Middle frontal gyrus (tissue), 1 donor: ENCODE results near the gene ZNF132.
"Not testable (repeated sequence)": the region's sequence is repeated elsewhere in the genome, so short reads cannot be mapped to it uniquely, and the experiment has no call there.

Experiments used
- DNase-seq: peaks from one replicate; pipeline ENCODE4 v3.0.0-alpha.2; 2015; ENCODE audit warnings: low spot score; ENCODE audit errors: extremely low spot score

Gene ZNF132

DNA sequence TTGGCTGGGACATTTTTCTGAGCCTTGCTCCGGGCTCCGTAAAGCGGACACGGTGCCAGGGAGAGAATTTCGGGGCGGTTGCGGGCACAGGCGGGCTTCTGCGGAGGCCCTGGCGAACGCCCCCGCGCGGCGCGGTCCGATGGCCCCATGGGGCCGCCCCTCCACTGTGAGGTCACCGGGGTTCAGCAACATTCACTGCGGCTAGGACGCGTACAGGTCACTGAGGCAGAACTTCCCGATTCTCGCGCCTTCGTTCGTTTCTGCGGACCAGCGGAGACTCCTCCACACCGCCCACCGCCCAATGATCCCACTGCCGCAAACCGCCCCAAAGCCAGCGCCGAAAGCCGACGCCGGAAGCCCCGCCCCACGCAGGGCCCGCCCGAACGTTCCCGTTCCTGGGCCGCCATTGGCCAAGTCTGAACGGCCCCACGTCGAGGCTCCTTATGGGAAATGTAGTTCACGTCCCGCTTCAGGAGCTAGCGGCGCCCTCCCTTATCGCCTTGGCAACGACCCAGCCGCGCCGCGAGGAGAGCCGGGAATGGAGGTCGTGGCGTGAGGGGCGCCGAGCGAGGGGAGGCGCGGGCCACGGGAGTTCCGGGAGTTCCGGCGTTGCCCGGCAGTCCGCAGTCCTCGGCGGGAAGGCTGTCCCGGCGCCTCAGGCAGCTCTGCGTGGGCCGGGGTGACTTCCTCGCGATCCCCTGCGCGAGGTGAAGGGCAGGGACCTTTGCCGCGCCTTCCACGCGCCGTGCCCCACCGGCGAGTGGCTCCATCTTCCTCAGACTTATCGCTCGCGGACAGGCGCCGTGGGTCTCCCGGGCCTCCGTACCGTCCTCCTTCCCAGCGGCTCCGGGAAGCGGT lies 31.6 kb downstream of the ZNF132 start, which contains the start of gene ZNF584:
ZNF584 (plus strand) TSS at position 498 of the 858 bp plus-strand sequence. CDS start 499 bp downstream, outside the sequence.
- DNase-seq: peak; percentile 95

- no peak for DNase-seq
Observed at GRCh38 chr19:58407658-58408151, 32.2 kb downstream of the ZNF132 start.

DNA sequence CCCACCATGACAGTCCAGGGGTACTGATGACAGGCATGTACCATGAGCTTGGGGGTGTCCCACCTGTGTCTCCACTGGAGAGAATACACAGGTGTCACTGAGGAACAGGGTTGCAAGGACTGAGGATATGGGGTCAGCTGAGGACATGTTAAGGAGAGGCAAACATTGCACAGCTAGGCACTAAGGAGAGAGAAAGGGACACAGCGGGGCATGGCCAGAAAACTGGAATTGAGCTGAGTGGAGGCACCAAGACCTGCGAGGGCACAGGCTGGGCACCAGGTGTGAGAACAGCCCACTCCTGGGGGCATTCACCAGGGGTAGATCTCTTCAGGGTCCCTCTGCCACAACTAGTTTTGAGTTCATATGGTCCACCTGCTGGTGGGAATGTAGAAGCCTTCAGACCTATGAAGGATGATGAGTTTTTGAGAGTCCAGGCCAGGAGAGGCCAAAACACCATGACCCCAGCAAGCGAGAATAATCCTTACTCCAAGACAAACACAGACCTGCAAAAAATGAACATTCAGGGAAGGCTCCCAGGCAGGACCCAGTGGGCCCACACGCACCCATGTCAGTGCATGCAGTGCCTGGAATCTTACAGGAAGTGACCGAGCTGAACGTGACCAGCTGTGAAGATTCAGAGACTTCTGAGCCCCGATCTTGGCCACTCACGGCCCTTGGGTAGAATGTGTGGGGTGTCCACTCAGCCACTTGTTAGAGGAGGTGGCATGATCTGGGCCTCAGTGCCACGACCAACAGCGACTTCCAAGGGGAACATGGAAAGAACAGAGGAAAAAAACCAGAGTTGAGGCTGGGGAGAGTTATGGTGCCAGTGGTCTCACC lies 32.9 kb downstream of the ZNF132 start:
- no peak for DNase-seq

DNA sequence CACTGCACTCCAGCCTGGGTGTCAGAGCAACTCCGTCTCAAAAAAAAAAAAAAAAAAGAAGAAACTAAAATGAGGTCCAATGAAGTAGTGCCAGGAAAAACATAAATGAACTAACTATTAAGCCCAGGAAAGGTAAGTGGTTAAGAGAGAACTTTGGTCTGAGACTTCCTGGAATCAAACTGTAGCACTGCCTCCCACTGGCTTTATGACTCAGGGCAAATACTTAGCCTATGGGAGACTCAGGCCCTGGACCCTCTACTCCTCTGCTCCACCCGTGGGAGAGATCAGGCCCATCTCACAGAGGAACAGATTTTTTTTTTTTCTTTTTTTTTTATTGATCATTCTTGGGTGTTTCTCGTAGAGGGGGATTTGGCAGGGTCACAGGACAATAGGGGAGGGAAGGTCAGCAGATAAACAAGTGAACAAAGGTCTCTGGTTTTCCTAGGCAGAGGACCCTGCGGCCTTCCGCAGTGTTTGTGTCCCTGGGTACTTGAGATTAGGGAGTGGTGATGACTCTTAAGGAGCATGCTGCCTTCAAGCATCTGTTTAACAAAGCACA lies 36.0 kb downstream of the ZNF132 start:
- not testable (repeated sequence) for DNase-seq

DNA sequence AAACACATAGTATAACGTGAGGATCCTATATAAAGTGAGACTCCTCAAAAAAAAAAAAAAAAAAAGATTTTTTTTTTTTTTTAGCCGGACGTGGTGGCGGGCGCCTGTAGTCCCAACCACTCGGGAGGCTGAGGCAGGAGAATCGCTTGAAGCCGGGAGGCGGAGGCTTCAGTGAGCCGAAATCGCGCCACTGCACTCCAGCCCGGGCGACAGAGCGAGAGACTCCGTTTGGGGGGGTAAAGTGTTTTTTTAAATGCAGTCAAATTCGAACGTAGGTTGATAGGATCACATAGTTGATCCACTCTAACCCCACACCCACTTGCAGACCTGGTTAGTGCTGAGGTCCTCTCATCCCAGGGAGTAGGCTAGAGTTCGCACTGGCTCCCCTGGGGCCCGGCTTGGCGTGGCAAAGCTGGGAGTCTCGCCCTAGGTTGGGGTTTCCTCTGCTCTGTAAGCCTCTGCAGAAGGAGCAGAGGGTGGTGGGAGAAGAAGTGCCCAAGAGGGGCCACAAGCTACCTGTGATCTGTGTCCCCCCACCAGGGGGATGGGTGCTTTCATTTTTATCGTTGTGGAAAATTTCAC lies 38.0 kb downstream of the ZNF132 start:
- DNase-seq: no peak

DNA sequence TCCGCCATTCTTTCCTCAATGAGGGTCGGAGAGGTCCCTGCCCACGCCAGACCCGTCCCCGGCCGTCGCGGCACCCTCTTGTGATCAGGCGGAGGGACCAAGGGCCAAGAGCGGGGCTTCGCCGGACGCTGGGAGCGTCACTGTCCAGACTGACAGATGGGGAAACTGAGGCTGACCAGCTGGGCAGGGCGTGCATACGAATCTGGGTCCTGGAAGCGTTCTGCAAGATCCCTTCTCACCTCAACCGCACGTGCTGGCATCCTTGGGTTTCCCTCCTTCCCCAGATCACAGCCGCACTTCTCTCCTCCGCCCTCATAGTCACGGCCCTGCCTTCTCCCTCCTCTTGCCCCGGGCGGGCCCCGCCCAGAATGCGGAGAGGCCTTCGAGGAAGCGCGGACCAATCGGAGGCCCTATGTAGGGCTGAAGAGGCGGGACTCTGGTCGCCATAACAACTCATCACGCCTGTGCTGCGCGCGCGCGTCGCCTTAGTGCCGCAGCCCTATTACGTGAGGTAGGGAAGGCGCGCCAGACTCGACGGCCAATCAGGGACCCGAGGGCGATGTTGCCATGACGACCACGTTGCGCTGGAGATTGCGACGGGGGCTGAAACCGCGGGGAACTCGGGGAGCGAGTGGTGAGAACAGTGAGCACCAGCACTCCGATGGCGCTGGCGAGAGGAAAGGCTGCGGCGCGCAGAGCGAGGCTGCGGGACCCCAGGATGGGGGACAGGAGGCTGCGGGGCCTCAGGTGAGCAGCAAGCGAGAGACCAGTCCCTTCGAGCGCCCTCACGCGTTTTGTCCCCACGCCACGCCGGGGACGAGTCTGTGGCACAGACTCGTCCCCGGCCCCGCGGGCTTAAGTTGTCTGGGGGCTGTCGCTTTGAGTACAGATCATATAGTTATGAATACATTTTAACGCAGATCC lies 38.8 kb downstream of the ZNF132 start:
- DNase-seq: peak; percentile 97

DNA sequence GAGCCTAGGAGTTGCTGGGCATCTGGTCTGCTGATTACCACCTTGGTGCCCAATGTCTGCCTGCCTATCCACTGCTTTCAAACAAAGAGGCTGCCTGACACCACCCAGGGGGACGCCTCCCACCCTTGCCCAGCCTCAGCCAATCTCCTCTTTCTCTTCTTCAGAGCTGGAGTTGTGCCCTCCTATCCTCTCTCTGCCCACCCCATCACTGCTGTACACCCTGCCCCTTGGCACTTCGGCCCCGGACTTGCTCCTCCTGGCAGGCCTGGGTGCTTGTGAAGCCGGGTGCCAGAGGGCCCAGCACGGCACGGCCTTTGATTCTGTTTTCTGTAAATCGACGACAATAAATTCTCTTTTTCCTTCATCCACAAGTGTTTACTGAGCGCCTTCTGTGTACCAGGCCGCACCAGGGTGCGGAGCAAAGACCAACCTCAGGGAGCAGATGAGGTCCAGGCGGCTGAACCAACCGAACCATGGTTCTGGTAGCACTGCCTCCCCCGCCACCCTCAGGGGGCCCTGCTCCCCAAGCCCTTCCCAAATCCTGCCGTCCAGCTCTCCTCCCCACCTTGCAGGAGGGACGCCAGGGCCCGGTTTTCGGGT lies 39.5 kb downstream of the ZNF132 start:
- no peak for DNase-seq

GRCh38 chr19:58399903-58400302 lies 40.0 kb downstream of the ZNF132 start:
- no peak for DNase-seq

- DNase-seq: no peak
Observed at GRCh38 chr19:58398545-58398944, 41.4 kb downstream of the ZNF132 start.

- no peak for DNase-seq
Observed at GRCh38 chr19:58398087-58398486, 41.9 kb downstream of the ZNF132 start.

DNA sequence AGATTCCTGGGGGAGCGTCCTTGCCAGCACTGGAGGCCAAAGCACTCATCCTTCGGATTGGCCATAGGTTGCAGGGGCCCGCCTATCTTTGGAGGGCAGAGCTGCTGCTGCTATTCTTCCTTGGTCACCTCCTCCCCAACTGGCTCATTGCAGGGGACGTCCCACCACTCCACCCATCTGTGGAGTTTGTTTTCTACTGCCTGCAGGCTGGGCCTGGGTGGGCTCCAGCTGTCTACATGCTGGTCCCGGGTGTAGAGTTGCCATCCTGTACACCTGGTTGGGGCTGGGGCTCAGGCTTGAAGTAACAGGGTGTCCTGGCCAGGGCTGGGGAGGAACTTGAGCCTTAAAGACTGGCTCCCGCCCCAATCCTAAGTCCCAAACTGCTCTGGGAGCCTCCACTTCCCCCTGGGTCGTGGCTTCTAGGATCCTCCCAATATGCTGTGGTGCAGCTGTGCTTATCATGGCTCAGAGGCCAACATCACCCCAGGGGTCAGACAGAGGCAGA lies 42.4 kb downstream of the ZNF132 start:
- no peak for DNase-seq

- DNase-seq: no peak
Observed at GRCh38 chr19:58396691-58397532, 43.0 kb downstream of the ZNF132 start.

DNA sequence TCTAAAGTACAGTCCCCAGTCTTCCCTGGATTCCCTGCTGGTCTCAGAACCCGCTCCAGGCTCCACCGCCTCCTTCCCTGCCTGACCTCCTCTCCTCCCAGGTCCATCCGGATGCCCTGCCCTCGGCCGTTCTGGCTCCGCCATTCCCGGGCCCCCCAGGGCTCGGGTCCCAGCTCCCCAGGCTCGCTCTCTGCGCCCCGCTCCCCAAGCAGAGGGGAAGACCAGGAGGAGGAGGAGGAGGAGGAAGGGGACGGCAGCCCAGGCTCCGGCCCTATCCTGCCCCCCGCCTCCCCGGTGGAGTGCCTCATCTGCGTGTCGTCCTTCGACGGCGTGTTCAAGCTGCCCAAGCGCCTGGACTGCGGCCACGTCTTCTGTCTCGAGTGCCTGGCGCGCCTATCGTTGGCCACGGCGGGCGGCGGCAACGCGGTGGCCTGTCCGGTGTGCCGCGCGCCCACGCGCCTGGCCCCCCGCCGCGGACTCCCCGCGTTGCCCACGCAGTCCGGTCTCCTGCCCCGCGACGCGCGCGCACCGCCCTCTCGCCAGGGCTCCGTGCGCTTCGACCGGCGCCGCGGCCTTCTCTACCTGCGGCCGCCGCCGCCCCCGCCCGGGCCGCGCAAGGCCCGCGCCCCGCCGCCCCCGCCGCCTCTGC lies 43.9 kb downstream of the ZNF132 start:
- DNase-seq: no peak

- no peak for DNase-seq
Observed at GRCh38 chr19:58395220-58395978, 44.6 kb downstream of the ZNF132 start, which contains the start of gene RNF225. Gene RNF225 (plus strand): TSS chr19:58395656. CDS start chr19:58396090, 434 bp downstream.

DNA sequence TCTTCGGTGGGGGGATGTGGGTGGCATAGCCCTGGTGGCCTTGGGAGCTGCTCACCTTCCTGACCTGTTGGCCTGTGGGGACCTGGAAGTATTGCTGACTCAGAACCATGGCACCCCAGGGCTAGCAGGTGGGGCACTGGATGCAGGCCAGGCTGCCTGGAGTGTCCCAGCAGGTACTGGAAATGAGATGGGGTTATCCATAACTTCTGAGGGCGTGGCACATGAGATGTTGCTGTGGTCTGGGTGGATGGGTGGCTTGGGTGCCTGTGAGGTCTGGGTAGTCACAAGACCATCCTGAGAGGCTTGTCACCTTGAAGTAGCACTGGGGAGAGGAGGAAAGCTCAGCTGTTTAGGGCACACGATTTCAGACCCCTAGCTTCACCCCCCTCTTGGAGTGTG lies 45.1 kb downstream of the ZNF132 start:
- no peak for DNase-seq

DNA sequence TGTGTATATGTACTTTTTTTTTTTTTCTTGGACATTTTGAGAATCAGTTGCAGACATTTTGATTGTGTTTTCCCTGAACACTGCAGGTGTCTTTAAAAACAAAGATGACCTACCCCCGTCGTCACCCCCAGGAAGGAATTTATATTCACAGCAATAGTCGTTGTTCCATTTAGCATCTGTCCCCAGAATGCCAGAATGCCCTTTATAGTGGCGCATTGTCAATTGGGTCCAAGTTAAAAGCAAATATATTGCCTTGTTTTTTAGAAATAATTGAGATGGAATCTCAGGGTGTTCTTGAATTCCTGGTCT lies 46.3 kb downstream of the ZNF132 start:
- DNase-seq: no peak

- DNase-seq: no peak
Observed at GRCh38 chr19:58392945-58393724, 46.8 kb downstream of the ZNF132 start.
